Spleen (tissue), 11 donors: Measurements from ENCODE around the gene MAP7D1. TPM values are rescaled to one million over a fixed set of nuclear protein-coding genes. Genes with fewer than 3 reads are reported as not detected.
A peak's percentile ranks its signal among the peaks of the same experiment; 100 is the strongest.

ENCODE experiments used
- DNase-seq: peaks from one replicate; pipeline ENCODE4 v3.0.0-alpha.2; 2020
- H3K27ac ChIP-seq, 8 donors: fragments of 200-600 bp; sonication (generic) in 7 of 8; 1 replicate in 4 of 8; 2 replicates in 4 of 8; pipeline versions ENCODE4 v1.5.0 to v1.8.0; 2016 to 2021; ENCODE audit warnings: inconsistent platforms in 4 of 8, mild to moderate bottlenecking in 4 of 8, moderate library complexity in 1 of 8
- H3K27me3 ChIP-seq, 7 donors: fragments of 200-600 bp; sonication (generic) in 6 of 7; replicated peaks in 1 of 7; 1 replicate in 4 of 7; 2 replicates in 3 of 7; pipeline versions ENCODE4 v1.5.0 to v1.8.0; 2016 to 2021; ENCODE audit warnings: inconsistent platforms in 3 of 7, mild to moderate bottlenecking in 1 of 7
- H3K36me3 ChIP-seq, 6 donors: fragments of 200-600 bp; sonication (generic) in 5 of 6; 1 replicate in 4 of 6; 2 replicates in 2 of 6; pipeline versions ENCODE4 v1.5.0 to v1.8.0; 2016 to 2021; ENCODE audit warnings: inconsistent platforms in 2 of 6
- H3K4me1 ChIP-seq, 6 donors: fragments of 200-600 bp; sonication (generic) in 5 of 6; 1 replicate in 3 of 6; 2 replicates in 3 of 6; pipeline versions ENCODE4 v1.5.0 to v1.8.0; 2016 to 2021; ENCODE audit warnings: inconsistent platforms in 3 of 6
- H3K4me3 ChIP-seq, 8 donors: fragments of 200-600 bp; sonication (generic) in 7 of 8; 1 replicate in 4 of 8; 2 replicates in 4 of 8; pipeline versions ENCODE4 v1.5.0 to v1.8.0; 2016 to 2021; ENCODE audit warnings: inconsistent platforms in 4 of 8, mild to moderate bottlenecking in 4 of 8, moderate library complexity in 2 of 8
- H3K9me3 ChIP-seq, 8 donors: fragments of 200-600 bp; sonication (generic) in 7 of 8; 1 replicate in 4 of 8; 2 replicates in 4 of 8; pipeline versions ENCODE4 v1.5.0 to v1.8.0; 2016 to 2021; ENCODE audit warnings: inconsistent platforms in 4 of 8
- POLR2A ChIP-seq, 3 donors: fragments of 450-650 bp; IDR thresholded peaks; one replicate each; pipeline ENCODE4 v1.5.1; 2017; ENCODE audit warnings: antibody characterized with exemption in 3 of 3, mild to moderate bottlenecking in 1 of 3
- POLR2AphosphoS5 ChIP-seq, 3 donors: sonication (generic); formaldehyde crosslinking; IDR thresholded peaks; one replicate each; pipeline ENCODE4 v1.5.1; 2017; ENCODE audit warnings: antibody characterized with exemption in 3 of 3
- WGBS, 5 donors: extraction: QIAGEN DNeasy Blood & Tissue Kit in 3 of 5; methylation state at CpG; one replicate each; pipeline versions ENCODE4 v1.1.5 to v1.1.7; 2013 to 2018; 5-methylcytosine and 5-hydroxymethylcytosine counted together
- intact Hi-C: fragments of 100-400 bp; cut with DNase I; formaldehyde crosslinking; loops from one replicate; pipeline ENCODE4 v1.15.0; 2023; ENCODE audit warnings: low total_unique reads
- polyA plus RNA-seq, 3 donors: library from polyadenylated mRNA; stranded (reverse); fragments of 200-250 nt; gene quantifications; one replicate each; pipeline ENCODE4 v1.2.1, GENCODE V29; 2013
- total RNA-seq, 7 donors: library from RNA; depleted of rRNA in 3 of 7; stranded (reverse); fragments of >200 nt in 3 of 7; fragmentation: NEBNext Ultra II Directional in 4 of 7; extraction: Animal tissue kit (Norgen Biotek cat#: 25700) in 4 of 7; gene quantifications; one replicate each; pipeline versions ENCODE4 v1.1.0 to v1.2.1, GENCODE V29; 2016 to 2021
- TF ChIP-seq, protein P1 (sequence below), 11 experiments: fragments of 200-600 bp in 7 of 11; fragments of 450-650 bp in 4 of 11; sonication (generic) in 4 of 11; IDR thresholded peaks in 8 of 11; conservative IDR thresholded peaks in 3 of 11; 1 replicate in 7 of 11; 2 replicates in 4 of 11; pipeline versions ENCODE4 v1.4.0 to v1.8.0; 2016 to 2021; ENCODE audit warnings: antibody characterized with exemption in 11 of 11, inconsistent platforms in 4 of 11, mild to moderate bottlenecking in 1 of 11
- donor health status: healthy with polysubstance abuse.
- donor health status: DM: no; HTN: no; CAD: no; lungs with moderate emphysema.
- donor health status: DM: no; HTN: no; CAD: no.
- donor health status: Bipolar disorder and iron deficiency.
- donor health status: healthy.
- donor health status: DM: no; HTN: no; CAD: no.
- donor health status: DM: yes; HTN: yes; CAD: no.

MAP7D1 gene
- total and polyA plus RNA-seq, 10 donors: 30.4 to 116 (median 88.0) TPM

DNA sequence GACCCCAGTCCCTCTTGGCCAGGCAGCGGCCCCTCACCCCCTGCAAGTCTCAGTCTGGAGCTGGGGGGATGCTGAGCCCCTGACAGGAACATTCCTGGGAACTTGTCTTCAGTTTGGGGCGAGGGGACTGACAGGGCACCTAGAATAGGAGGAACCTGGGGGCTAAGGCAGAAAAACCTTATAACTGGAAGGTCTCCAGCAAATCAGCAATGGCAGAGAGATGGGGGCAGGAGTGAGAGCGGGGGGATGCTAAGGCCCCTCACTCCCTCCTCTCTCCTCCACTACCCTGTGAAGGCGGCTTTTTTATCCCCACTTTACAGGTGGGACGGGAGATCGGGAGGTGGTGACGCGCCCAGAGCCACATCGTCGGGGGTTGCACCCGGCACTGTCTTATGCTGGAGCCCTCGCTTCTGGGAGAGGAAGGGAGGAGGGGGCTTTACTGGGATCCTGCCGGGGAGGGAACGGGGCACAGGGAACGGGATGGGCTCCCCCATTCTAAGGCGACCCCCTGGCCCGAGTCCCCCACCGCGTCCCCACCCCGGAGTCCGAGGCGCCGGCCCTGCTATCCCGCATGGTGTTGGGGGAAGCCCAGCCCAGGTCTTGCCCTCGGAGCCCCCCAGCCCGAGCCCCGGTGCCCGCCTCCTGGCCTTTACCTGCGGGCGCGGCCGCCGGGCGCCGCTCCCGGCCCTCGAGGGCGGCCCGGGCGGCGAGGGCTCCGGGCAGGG, 31.4 kb upstream of the MAP7D1 start:
- TF ChIP-seq POLR2A (IDR thresholded peaks at IDR 0.05) (no peak), POLR2AphosphoS5 (IDR thresholded peaks at IDR 0.05) (no peak)
- TF ChIP-seq, protein P1, sequence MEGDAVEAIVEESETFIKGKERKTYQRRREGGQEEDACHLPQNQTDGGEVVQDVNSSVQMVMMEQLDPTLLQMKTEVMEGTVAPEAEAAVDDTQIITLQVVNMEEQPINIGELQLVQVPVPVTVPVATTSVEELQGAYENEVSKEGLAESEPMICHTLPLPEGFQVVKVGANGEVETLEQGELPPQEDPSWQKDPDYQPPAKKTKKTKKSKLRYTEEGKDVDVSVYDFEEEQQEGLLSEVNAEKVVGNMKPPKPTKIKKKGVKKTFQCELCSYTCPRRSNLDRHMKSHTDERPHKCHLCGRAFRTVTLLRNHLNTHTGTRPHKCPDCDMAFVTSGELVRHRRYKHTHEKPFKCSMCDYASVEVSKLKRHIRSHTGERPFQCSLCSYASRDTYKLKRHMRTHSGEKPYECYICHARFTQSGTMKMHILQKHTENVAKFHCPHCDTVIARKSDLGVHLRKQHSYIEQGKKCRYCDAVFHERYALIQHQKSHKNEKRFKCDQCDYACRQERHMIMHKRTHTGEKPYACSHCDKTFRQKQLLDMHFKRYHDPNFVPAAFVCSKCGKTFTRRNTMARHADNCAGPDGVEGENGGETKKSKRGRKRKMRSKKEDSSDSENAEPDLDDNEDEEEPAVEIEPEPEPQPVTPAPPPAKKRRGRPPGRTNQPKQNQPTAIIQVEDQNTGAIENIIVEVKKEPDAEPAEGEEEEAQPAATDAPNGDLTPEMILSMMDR (IDR thresholded peaks at IDR 0.05 in 8 of 11, conservative IDR thresholded peaks at IDR 0.05 in 3 of 11): no peak
- H3K27ac ChIP-seq: peak overlapping the region in 3 of 8 donors; percentile 18 to 74 (median 70)
- 24 to 50% (median 29%) methylated on average over 22 to 42 of the region's 42 CpGs for WGBS, 5 donors
- peaks cover 0 to 35% (median 10%) of the 10 kb centered on the region in 7 donors for H3K27me3 ChIP-seq
- no peaks in the 10 kb centered on the region for H3K9me3 ChIP-seq
- peak overlapping the region in 4 of 8 donors; percentile 37 to 67 (median 40) for H3K4me3 ChIP-seq
- intact Hi-C loops: no loop called here
- DNase-seq: no peak
- peaks cover 7 to 65% (median 27%) of the 10 kb centered on the region in 6 donors for H3K4me1 ChIP-seq
- H3K36me3 ChIP-seq: no peaks in the 10 kb centered on the region

DNA sequence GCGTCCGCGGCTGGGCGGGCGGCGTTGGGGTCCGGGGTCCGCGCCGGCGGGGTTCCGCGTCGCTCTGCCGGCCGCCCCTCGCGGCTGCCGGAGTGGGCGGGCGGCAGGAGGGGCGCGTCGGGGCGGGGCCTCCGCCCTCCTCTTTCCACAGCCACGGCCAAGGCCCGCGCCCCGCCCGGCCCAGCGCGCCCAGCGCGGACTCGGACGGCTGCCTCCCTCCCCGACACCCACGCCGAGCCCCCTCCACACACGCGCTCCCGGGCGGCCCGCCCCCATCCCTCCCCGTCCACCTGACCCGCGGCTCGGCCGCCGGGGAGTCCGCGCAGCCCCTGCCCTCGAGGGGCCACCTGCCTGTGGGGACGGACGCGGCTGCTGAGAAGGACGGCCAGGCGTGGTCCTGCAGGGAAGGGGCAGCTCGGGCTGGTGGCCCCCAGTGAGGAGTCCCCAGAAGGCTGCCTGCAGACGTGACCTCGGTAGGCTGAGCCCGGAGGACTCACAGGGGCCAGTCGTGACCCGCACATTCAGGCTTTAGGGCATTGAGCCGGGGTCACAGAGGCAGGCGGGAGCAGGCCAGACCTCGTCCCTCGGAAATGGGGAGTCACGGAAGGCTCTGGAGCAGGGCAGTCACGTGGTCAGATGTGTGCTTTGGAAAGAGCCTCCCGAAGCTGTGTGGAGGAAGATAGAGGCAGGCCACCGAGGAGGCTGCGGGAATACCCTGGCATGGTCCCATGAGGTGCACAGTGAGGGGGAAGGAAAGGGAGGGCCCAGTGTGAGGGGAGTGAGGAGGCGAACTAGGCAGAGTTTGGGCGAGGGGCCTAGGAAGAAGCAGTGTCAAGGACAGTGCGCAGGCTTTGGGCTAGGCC, 30.6 kb upstream of the MAP7D1 start, which contains the start of gene COL8A2:
Gene COL8A2 (minus strand): TSS at position 94 of the 863 bp plus-strand sequence. CDS start 24,980 bp downstream, outside the sequence.
- DNase-seq: no peak
- H3K27me3 ChIP-seq: peaks cover 0 to 35% (median 10%) of the 10 kb centered on the region in 7 donors
- H3K27ac ChIP-seq: peak within 1 kb of the TSS in 5 of 8 donors; percentile 22 to 74 (median 48)
- H3K4me1 ChIP-seq: peaks cover 7 to 57% (median 21%) of the 10 kb centered on the region in 6 donors
- intact Hi-C loops: no loop called here
- TF ChIP-seq POLR2A (IDR thresholded peaks at IDR 0.05): no peak
- peak in 1 of 3 donors; percentile 18 for TF ChIP-seq POLR2AphosphoS5 (IDR thresholded peaks at IDR 0.05)
- peak within 1 kb of the TSS in 7 of 8 donors; percentile 12 to 67 (median 37) for H3K4me3 ChIP-seq
- no peaks in the 10 kb centered on the region for H3K36me3 ChIP-seq
- no peaks in the 10 kb centered on the region for H3K9me3 ChIP-seq
- 12 to 61% (median 17%) methylated on average over 12 to 77 of the region's 77 CpGs for WGBS, 5 donors

DNA sequence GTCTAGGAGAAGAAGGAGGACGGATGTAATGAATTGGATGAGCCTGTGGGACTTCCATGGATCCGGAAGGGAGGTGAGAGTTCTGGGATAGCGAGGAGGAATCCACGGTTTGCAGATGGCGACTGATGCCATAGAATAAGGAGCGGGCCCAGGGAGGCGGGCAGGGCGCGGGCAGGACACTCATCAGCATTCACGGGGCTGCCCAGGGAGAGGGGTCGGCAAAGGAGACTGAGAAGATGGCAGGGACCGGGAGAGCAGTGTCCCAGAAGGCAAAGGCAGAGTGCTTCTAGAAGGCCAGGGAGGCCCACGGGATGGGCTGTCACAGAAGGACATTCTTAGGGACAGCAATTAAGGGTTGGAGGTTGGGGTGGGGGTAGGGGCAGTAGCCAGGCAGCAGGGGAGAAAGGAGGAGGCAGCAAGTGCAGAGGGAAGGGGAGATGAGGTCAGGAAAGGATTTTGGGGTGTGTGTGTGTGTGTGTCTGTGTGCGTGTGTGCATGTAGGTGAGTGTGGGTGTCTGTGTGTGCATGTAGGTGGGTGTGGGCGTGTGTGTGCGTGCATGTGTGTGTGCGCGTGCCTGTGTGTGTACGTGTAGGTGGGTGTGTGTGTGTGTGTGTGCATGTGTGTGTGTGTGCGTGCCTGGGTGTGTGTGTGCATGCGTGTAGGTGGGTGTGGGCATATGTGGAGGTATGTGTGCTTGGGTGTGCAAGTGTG, 29.8 kb upstream of the MAP7D1 start:
- WGBS, 5 donors: 80 to 90% (median 84%) methylated on average over 21 of the region's 21 CpGs
- DNase-seq: no peak
- peaks cover 0 to 35% (median 10%) of the 10 kb centered on the region in 7 donors for H3K27me3 ChIP-seq
- H3K27ac ChIP-seq: peak overlapping the region in 3 of 8 donors; percentile 22 to 70 (median 44)
- no peaks in the 10 kb centered on the region for H3K36me3 ChIP-seq
- no peaks in the 10 kb centered on the region for H3K9me3 ChIP-seq
- intact Hi-C loops: no loop called here
- TF ChIP-seq, protein P1 (IDR thresholded peaks at IDR 0.05 in 8 of 11, conservative IDR thresholded peaks at IDR 0.05 in 3 of 11): no peak
- TF ChIP-seq POLR2AphosphoS5 (IDR thresholded peaks at IDR 0.05): no peak
- no peak for TF ChIP-seq POLR2A (IDR thresholded peaks at IDR 0.05)
- peaks cover 7 to 50% (median 20%) of the 10 kb centered on the region in 6 donors for H3K4me1 ChIP-seq
- H3K4me3 ChIP-seq: peak overlapping the region in 1 of 8 donors; percentile 67

DNA sequence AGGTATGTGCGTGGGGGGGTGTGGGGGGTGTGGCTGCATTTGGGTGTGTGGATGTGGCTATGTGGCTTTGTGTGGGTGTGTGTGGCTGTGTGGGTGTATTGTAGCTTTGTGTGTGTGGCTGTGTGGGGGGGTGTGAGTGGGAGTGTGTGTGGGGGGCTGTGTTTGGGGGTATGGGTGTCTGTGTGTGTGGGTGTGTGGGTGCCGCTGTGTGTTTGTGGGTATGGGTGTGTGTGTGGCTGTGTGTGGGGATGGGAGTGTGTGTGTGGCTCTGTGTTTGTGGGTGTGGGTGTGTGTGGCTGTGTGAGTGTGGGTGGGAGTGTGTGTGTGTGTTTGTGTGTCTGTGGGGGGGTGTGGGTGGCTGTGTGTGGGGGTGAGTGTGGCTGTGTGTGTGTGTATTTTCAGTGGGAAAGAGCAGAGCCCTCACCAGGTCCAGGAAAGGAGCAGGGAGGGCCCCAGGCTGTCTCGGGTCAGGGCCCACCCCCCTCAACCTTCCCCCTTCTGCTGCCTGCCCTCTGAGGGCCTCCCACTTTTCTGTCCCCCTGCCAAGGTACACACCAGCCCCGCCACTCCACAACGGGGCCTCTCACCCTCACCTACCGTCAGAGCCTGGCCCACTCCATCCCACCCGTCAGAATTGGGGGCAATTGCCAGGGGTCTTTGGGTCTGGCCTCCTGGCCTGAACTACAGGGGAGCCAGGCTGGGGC, 29.0 kb upstream of the MAP7D1 start:
- intact Hi-C loops: no loop called here
- DNase-seq: no peak
- Histone ChIP-seq H3K36me3 (no peaks in the 10 kb centered on the region), H3K27ac (no peak overlapping the region), H3K4me1 (peaks cover 7 to 42% (median 20%) of the 10 kb centered on the region in 6 donors), H3K4me3 (no peak overlapping the region), H3K9me3 (no peaks in the 10 kb centered on the region), H3K27me3 (peaks cover 0 to 35% (median 10%) of the 10 kb centered on the region in 7 donors)
- WGBS, 5 donors: 64 to 82% (median 74%) methylated on average over 6 to 7 of the region's 7 CpGs
- TF ChIP-seq POLR2AphosphoS5 (IDR thresholded peaks at IDR 0.05) (no peak), POLR2A (IDR thresholded peaks at IDR 0.05) (no peak)
- TF ChIP-seq, protein P1 (IDR thresholded peaks at IDR 0.05 in 8 of 11, conservative IDR thresholded peaks at IDR 0.05 in 3 of 11): no peak
